Esophagus squamous epithelium (tissue), 4 donors: ENCODE data around the gene TCOF1.

Experiments used
- POLR2A ChIP-seq, 4 donors: fragments of 450-650 bp; IDR thresholded peaks; one replicate each; pipeline ENCODE4 v1.6.1; 2017; ENCODE audit warnings: antibody characterized with exemption in 4 of 4, mild to moderate bottlenecking in 4 of 4, moderate library complexity in 3 of 4
- TF ChIP-seq, protein P1 (sequence below), 6 experiments: fragments of 450-650 bp in 4 of 6; fragments of 200-600 bp in 2 of 6; sonication (generic) in 2 of 6; IDR thresholded peaks; one replicate each; pipeline ENCODE4 v1.5.1; 2016 to 2019; ENCODE audit warnings: antibody characterized with exemption in 6 of 6, mild to moderate bottlenecking in 4 of 6, moderate library complexity in 4 of 6

DNA sequence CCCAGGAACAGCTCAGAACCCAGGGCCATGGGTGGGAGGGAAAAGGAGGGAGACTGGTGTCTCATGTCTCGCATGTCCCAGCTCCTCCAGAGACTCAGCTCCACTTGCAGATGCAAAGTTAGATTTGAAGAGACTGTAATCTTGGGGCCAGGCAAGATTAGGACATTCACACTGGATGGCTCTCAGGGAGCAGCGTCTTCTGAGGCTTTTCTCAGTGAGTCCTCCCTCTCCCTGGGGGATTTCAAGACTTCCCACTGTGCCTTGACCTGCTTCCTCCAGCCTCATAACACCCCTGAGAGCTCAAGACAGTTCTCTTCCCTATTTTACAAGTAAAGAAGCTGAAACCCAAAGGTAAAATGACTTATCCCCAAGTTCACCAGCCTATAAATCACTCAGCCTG, 10.5 kb upstream of the TCOF1 start:
- TF ChIP-seq, protein P1, sequence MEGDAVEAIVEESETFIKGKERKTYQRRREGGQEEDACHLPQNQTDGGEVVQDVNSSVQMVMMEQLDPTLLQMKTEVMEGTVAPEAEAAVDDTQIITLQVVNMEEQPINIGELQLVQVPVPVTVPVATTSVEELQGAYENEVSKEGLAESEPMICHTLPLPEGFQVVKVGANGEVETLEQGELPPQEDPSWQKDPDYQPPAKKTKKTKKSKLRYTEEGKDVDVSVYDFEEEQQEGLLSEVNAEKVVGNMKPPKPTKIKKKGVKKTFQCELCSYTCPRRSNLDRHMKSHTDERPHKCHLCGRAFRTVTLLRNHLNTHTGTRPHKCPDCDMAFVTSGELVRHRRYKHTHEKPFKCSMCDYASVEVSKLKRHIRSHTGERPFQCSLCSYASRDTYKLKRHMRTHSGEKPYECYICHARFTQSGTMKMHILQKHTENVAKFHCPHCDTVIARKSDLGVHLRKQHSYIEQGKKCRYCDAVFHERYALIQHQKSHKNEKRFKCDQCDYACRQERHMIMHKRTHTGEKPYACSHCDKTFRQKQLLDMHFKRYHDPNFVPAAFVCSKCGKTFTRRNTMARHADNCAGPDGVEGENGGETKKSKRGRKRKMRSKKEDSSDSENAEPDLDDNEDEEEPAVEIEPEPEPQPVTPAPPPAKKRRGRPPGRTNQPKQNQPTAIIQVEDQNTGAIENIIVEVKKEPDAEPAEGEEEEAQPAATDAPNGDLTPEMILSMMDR (IDR thresholded peaks at IDR 0.05) = no peak
- TF ChIP-seq POLR2A (IDR thresholded peaks at IDR 0.05) = no peak
